ENCODE results near the gene NHSL1. TPM values are rescaled to one million over a fixed set of nuclear protein-coding genes. Genes with fewer than 3 reads are reported as not detected.

Gene NHSL1
- total RNA-seq, 1 donor, result 6.9 TPM

DNA sequence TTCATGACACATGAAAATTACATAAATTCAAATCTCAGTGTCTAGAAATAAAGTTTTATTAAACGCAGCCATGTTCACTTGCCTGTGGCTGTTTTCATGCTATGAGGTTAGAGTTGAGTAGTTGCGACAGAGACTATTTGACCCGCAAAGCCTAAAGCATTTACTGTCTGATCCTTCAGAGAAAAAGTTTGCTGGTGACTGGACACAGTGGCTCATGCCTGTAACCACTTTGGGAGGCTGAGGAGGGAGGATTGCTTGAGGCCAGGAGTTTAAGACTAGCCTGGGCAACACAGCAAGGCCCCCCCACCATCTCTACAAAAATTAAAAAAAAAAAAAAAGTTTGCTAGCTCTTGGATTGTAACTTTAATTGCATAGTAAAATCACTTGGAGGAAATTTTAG, 112.4 kb downstream of the NHSL1 start:
- TF ChIP-seq, protein P1, sequence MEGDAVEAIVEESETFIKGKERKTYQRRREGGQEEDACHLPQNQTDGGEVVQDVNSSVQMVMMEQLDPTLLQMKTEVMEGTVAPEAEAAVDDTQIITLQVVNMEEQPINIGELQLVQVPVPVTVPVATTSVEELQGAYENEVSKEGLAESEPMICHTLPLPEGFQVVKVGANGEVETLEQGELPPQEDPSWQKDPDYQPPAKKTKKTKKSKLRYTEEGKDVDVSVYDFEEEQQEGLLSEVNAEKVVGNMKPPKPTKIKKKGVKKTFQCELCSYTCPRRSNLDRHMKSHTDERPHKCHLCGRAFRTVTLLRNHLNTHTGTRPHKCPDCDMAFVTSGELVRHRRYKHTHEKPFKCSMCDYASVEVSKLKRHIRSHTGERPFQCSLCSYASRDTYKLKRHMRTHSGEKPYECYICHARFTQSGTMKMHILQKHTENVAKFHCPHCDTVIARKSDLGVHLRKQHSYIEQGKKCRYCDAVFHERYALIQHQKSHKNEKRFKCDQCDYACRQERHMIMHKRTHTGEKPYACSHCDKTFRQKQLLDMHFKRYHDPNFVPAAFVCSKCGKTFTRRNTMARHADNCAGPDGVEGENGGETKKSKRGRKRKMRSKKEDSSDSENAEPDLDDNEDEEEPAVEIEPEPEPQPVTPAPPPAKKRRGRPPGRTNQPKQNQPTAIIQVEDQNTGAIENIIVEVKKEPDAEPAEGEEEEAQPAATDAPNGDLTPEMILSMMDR (IDR thresholded peaks at IDR 0.05; ENCODE audit: extremely low read depth, low read depth, low read length), result no peak
- Histone ChIP-seq H4K20me1 (ENCODE audit: insufficient read depth, low read length) (no peaks in the 10 kb centered on the region), H3K27ac (ENCODE audit: low read depth, low read length) (no peak overlapping the region), H3K4me1 (ENCODE audit: insufficient read depth, low read length) (no peaks in the 10 kb centered on the region), H3K79me2 (ENCODE audit: insufficient read depth, low read length) (no peaks in the 10 kb centered on the region), H3K9me3 (ENCODE audit: low read depth, low read length) (no peaks in the 10 kb centered on the region), H3K4me3 (ENCODE audit: insufficient read depth, low read length) (no peak overlapping the region), H2AFZ (ENCODE audit: low read length) (no peak overlapping the region), H3K4me2 (ENCODE audit: insufficient read depth, low read length) (no peak overlapping the region), H3K27me3 (ENCODE audit: insufficient read depth, low read length) (peaks cover 10% of the 10 kb centered on the region), H3K36me3 (ENCODE audit: insufficient read depth, low read length) (no peaks in the 10 kb centered on the region)
- DNase-seq (ENCODE audit: insufficient read length, low spot score, missing footprints), result no peak

DNA sequence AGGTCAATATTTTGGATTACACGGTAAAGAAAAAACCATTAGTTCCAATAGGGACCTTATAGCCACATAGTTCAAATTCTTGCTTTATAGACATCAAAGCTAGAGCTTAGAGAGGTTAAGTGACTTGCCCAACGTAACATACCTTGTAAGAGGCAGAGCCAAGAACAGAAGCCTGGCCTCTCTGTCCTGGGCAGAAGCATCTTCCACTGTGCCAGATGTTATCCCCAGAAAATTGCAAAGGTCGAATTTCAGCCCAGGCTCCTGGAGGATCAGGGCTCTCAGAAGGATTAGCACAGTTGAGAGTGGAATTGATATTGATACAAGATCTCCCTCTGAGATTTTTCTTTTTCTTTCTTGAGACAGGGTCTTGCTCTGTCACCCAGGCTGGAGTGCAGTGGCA, 115.5 kb downstream of the NHSL1 start:
- Histone ChIP-seq H3K27ac (ENCODE audit: low read depth, low read length) (no peak overlapping the region), H3K4me2 (ENCODE audit: insufficient read depth, low read length) (no peak overlapping the region), H3K27me3 (ENCODE audit: insufficient read depth, low read length) (peaks cover 10% of the 10 kb centered on the region), H3K4me1 (ENCODE audit: insufficient read depth, low read length) (no peaks in the 10 kb centered on the region), H3K4me3 (ENCODE audit: insufficient read depth, low read length) (no peak overlapping the region), H3K36me3 (ENCODE audit: insufficient read depth, low read length) (no peaks in the 10 kb centered on the region), H4K20me1 (ENCODE audit: insufficient read depth, low read length) (no peaks in the 10 kb centered on the region), H2AFZ (ENCODE audit: low read length) (no peak overlapping the region), H3K9me3 (ENCODE audit: low read depth, low read length) (no peaks in the 10 kb centered on the region), H3K79me2 (ENCODE audit: insufficient read depth, low read length) (no peaks in the 10 kb centered on the region)
- TF ChIP-seq, protein P1 (IDR thresholded peaks at IDR 0.05; ENCODE audit: extremely low read depth, low read depth, low read length), result no peak
- DNase-seq (ENCODE audit: insufficient read length, low spot score, missing footprints), result no peak

DNA sequence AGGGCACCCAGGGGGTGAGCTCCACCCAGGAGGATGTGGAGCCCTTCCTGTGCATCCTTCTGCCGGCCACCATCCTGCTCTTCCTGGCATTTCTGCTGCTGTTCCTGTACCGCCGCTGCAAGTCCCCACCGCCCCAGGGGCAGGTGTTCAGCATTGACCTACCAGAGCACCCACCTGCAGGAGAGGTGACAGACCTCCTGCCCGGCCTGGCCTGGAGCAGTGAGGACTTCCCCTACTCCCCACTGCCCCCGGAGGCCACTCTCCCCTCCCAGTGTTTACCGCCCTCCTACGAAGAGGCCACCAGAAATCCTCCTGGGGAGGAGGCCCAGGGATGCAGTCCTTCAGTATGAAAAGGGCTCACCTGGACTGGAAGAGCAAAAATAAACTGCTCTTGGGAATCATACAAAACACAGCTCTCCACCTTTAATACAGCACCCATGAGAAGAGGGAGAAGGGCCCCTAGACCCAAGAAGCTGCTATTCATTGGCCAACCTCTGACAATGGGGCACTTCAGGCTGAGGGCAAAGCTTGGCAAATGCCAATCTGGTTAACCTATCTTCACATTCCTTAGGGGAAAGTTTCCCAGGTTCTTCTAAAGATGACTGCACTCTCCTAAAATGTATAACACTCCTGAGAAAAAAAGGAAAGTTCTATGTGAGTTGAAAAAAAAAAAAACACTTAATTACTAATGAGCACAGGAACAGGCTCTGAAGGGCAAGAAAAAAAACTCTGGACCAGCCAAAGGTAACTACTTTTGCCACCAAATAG, 116.6 kb downstream of the NHSL1 start:
- Histone ChIP-seq H3K79me2 (ENCODE audit: insufficient read depth, low read length) (no peaks in the 10 kb centered on the region), H3K27me3 (ENCODE audit: insufficient read depth, low read length) (peaks cover 3% of the 10 kb centered on the region), H3K4me3 (ENCODE audit: insufficient read depth, low read length) (no peak overlapping the region), H3K27ac (ENCODE audit: low read depth, low read length) (no peak overlapping the region), H3K4me1 (ENCODE audit: insufficient read depth, low read length) (no peaks in the 10 kb centered on the region), H3K9me3 (ENCODE audit: low read depth, low read length) (no peaks in the 10 kb centered on the region), H2AFZ (ENCODE audit: low read length) (no peak overlapping the region), H3K4me2 (ENCODE audit: insufficient read depth, low read length) (no peak overlapping the region), H4K20me1 (ENCODE audit: insufficient read depth, low read length) (no peaks in the 10 kb centered on the region), H3K36me3 (ENCODE audit: insufficient read depth, low read length) (no peaks in the 10 kb centered on the region)
- no peak for DNase-seq (ENCODE audit: insufficient read length, low spot score, missing footprints)
- TF ChIP-seq, protein P1 (IDR thresholded peaks at IDR 0.05; ENCODE audit: extremely low read depth, low read depth, low read length), result no peak

DNA sequence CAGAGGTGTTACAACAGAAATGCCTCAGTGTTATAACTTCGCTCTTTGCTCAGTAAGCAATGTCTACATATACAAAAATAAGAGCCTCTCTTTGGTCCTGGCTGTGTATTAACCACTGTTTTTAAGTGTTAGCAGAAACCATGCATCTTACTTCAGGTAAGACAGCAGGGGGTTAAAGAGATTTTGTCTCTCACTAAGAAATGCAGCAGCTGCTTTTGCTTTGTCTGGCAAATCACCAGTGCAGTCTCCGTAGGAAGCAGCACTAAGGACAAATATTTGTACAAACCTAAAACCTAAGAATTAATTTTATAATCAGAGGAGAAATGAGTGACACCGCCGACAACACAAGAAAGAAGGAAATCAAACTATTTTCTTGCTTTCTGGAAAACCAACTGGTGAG, 120.8 kb downstream of the NHSL1 start:
- Histone ChIP-seq H3K4me1 (ENCODE audit: insufficient read depth, low read length) (no peaks in the 10 kb centered on the region), H3K4me2 (ENCODE audit: insufficient read depth, low read length) (no peak overlapping the region), H3K27ac (ENCODE audit: low read depth, low read length) (no peak overlapping the region), H4K20me1 (ENCODE audit: insufficient read depth, low read length) (no peaks in the 10 kb centered on the region), H3K36me3 (ENCODE audit: insufficient read depth, low read length) (no peaks in the 10 kb centered on the region), H3K4me3 (ENCODE audit: insufficient read depth, low read length) (no peak overlapping the region), H2AFZ (ENCODE audit: low read length) (no peak overlapping the region), H3K79me2 (ENCODE audit: insufficient read depth, low read length) (no peaks in the 10 kb centered on the region), H3K27me3 (ENCODE audit: insufficient read depth, low read length) (peaks cover 3% of the 10 kb centered on the region), H3K9me3 (ENCODE audit: low read depth, low read length) (no peaks in the 10 kb centered on the region)
- TF ChIP-seq, protein P1 (IDR thresholded peaks at IDR 0.05; ENCODE audit: extremely low read depth, low read depth, low read length), result no peak
- no peak for DNase-seq (ENCODE audit: insufficient read length, low spot score, missing footprints)

All from osteoblast (primary cell).